Thyroid gland (tissue), 4 donors: ENCODE measurements around the gene SCRN3.

Experiments
- CTCF ChIP-seq, 6 experiments: fragments of 200-600 bp in 3 of 6; fragments of 450-650 bp in 3 of 6; sonication (generic) in 3 of 6; IDR thresholded peaks; one replicate each; pipeline ENCODE4 v1.5.1; 2016 to 2019; ENCODE audit warnings: antibody characterized with exemption in 6 of 6, mild to moderate bottlenecking in 2 of 6, inconsistent platforms in 1 of 6, moderate library complexity in 1 of 6
- POLR2A ChIP-seq, 2 donors: fragments of 450-650 bp; IDR thresholded peaks; one replicate each; pipeline ENCODE4 v1.6.1; 2017; ENCODE audit warnings: antibody characterized with exemption in 2 of 2, mild to moderate bottlenecking in 2 of 2, moderate library complexity in 1 of 2

GRCh38 chr2:174428214-174428613 lies 32.7 kb downstream of the SCRN3 start:
- TF ChIP-seq CTCF (IDR thresholded peaks at IDR 0.05) (no peak), POLR2A (IDR thresholded peaks at IDR 0.05) (no peak)
